Keratinocyte (primary cell): ENCODE data around the gene ADAMTS10. TPM values are rescaled to one million over a fixed set of nuclear protein-coding genes. Genes with fewer than 3 reads are reported as not detected.

ENCODE experiments used
- DNase-seq: peaks from one replicate; pipeline ENCODE4 v3.0.0-alpha.2; 2011; ENCODE audit warnings: low read depth, missing footprints, low spot score
- FAIRE-seq: peaks from 2 replicates; lab custom pipeline; 2011; peaks lifted over from hg19 to GRCh38; lab: Jason Lieb, UNC
- H2AFZ ChIP-seq: 2 replicates; pipeline ENCODE4 v1.6.0; 2012; ENCODE audit warnings: low read length, control low read depth, inconsistent platforms; ENCODE audit not compliant: control insufficient read depth
- H3K27ac ChIP-seq: 2 replicates; pipeline ENCODE4 v1.5.1; 2011; ENCODE audit warnings: low read length; ENCODE audit not compliant: control insufficient read depth, insufficient read depth
- H3K27me3 ChIP-seq: 3 replicates; pipeline ENCODE4 v1.6.0; 2011; ENCODE audit warnings: low read length; ENCODE audit not compliant: control insufficient read depth, insufficient read depth; ENCODE audit errors: extremely low read depth
- H3K36me3 ChIP-seq, 2 experiments: 2 replicates in 1 of 2; 3 replicates in 1 of 2; pipeline ENCODE4 v1.5.1; 2011; ENCODE audit warnings: low read length in 2 of 2, mild to moderate bottlenecking in 1 of 2; ENCODE audit not compliant: control insufficient read depth in 2 of 2, insufficient read depth in 2 of 2; ENCODE audit errors: extremely low read depth in 1 of 2
- H3K4me1 ChIP-seq: 3 replicates; pipeline ENCODE4 v1.5.1; 2011; ENCODE audit warnings: low read length; ENCODE audit not compliant: control insufficient read depth, insufficient read depth; ENCODE audit errors: extremely low read depth
- H3K4me2 ChIP-seq: 3 replicates; pipeline ENCODE4 v1.6.0; 2011; ENCODE audit warnings: low read depth, low read length; ENCODE audit not compliant: control insufficient read depth, insufficient read depth; ENCODE audit errors: extremely low read depth
- H3K4me3 ChIP-seq, 3 experiments: fragments of 200-600 bp in 1 of 3; sonication (generic) in 1 of 3; 2 replicates in 2 of 3; 3 replicates in 1 of 3; pipeline ENCODE4 v1.5.1; 2011 to 2016; ENCODE audit warnings: low read length in 3 of 3, mild to moderate bottlenecking in 3 of 3, control low read depth in 2 of 3, inconsistent platforms in 1 of 3, low read depth in 1 of 3, mixed read lengths in 1 of 3, mixed run types in 1 of 3, moderate library complexity in 1 of 3; ENCODE audit not compliant: control insufficient read depth in 2 of 3, insufficient read depth in 2 of 3; ENCODE audit errors: extremely low read depth in 1 of 3
- H3K79me2 ChIP-seq: 2 replicates; pipeline ENCODE4 v1.6.0; 2012; ENCODE audit warnings: low read length; ENCODE audit not compliant: control insufficient read depth, insufficient read depth
- H3K9ac ChIP-seq: 3 replicates; pipeline ENCODE4 v1.6.0; 2011; ENCODE audit warnings: low read length; ENCODE audit not compliant: control insufficient read depth, insufficient read depth; ENCODE audit errors: extremely low read depth
- H3K9me1 ChIP-seq: 3 replicates; pipeline ENCODE4 v1.6.0; 2011; ENCODE audit warnings: low read length; ENCODE audit not compliant: control insufficient read depth, insufficient read depth; ENCODE audit errors: extremely low read depth
- H3K9me3 ChIP-seq: 2 replicates; pipeline ENCODE4 v1.5.1; 2012; ENCODE audit warnings: low read depth, low read length; ENCODE audit not compliant: control insufficient read depth
- H4K20me1 ChIP-seq: 3 replicates; pipeline ENCODE4 v1.6.0; 2011; ENCODE audit warnings: low read length; ENCODE audit not compliant: control insufficient read depth, insufficient read depth; ENCODE audit errors: extremely low read depth
- EZH2 ChIP-seq: IDR thresholded peaks from one replicate; pipeline ENCODE4 v1.6.1; 2012; ENCODE audit warnings: inconsistent platforms, mild to moderate bottlenecking, low read length, moderate library complexity
- dilution Hi-C: fragments of 300-500 bp; cut with MboI; formaldehyde crosslinking; loops from one replicate; pipeline ENCODE4 v1.7.0; 2020; ENCODE audit warnings: low sequenced_read_pairs; ENCODE audit not compliant: extremely low pct_ligation_motif_present
- polyA plus RNA-seq, 5 experiments: library from polyadenylated mRNA; depleted of rRNA in 3 of 5; stranded (reverse) in 3 of 5; stranded (forward) in 1 of 5; unstranded in 1 of 5; fragments of >200 nt; gene quantifications; 1 replicate in 1 of 5; 2 replicates in 3 of 5; 3 replicates in 1 of 5; pipeline versions ENCODE4 v1.2.1 to v1.2.3, GENCODE V29; 2011 to 2012; ENCODE audit warnings: missing spikeins in 2 of 5, low read depth in 1 of 5, low replicate concordance in 1 of 5
- TF ChIP-seq, protein P1 (sequence below), 3 experiments: IDR thresholded peaks in 1 of 3; conservative IDR thresholded peaks in 1 of 3; optimal IDR thresholded peaks in 1 of 3; 2 replicates in 2 of 3; 3 replicates in 1 of 3; pipeline versions ENCODE3 to v1.5.1; 2011; ENCODE audit warnings: low read length in 3 of 3, mild to moderate bottlenecking in 3 of 3, moderate library complexity in 2 of 3, control low read depth in 1 of 3, inconsistent platforms in 1 of 3; ENCODE audit not compliant: insufficient read depth in 2 of 3; ENCODE audit errors: extremely low read depth in 1 of 3

The ADAMTS10 gene
- polyA plus RNA-seq, 1 donor (not counting 4 experiments of a cell fraction or from before 2014, with no cell fraction given), result not detected

GRCh38 chr19:8531470-8531869 is 79.0 kb downstream of the ADAMTS10 start:
- no peak overlapping the region for H2AFZ ChIP-seq
- no peaks in the 10 kb centered on the region for H3K9me1 ChIP-seq
- no peaks in the 10 kb centered on the region for H3K27me3 ChIP-seq
- no peak overlapping the region for H3K4me2 ChIP-seq
- FAIRE-seq (no peak), DNase-seq (no peak)
- TF ChIP-seq, protein P1, sequence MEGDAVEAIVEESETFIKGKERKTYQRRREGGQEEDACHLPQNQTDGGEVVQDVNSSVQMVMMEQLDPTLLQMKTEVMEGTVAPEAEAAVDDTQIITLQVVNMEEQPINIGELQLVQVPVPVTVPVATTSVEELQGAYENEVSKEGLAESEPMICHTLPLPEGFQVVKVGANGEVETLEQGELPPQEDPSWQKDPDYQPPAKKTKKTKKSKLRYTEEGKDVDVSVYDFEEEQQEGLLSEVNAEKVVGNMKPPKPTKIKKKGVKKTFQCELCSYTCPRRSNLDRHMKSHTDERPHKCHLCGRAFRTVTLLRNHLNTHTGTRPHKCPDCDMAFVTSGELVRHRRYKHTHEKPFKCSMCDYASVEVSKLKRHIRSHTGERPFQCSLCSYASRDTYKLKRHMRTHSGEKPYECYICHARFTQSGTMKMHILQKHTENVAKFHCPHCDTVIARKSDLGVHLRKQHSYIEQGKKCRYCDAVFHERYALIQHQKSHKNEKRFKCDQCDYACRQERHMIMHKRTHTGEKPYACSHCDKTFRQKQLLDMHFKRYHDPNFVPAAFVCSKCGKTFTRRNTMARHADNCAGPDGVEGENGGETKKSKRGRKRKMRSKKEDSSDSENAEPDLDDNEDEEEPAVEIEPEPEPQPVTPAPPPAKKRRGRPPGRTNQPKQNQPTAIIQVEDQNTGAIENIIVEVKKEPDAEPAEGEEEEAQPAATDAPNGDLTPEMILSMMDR (optimal IDR thresholded peaks at IDR 0.05 in 1 of 3, IDR thresholded peaks at IDR 0.05 in 1 of 3, conservative IDR thresholded peaks at IDR 0.05 in 1 of 3; ENCODE audit: extremely low read depth in 1 of 3, insufficient read depth in 2 of 3, low read length in 3 of 3), result no peak
- TF ChIP-seq EZH2, result no peak
- no peaks in the 10 kb centered on the region for H3K9me3 ChIP-seq
- dilution Hi-C loops, result no loop called here
- peaks cover 6% of the 10 kb centered on the region for H3K4me1 ChIP-seq
- H3K4me3 ChIP-seq, result no peak overlapping the region
- H4K20me1 ChIP-seq, result no peaks in the 10 kb centered on the region
- no peaks in the 10 kb centered on the region for H3K36me3 ChIP-seq
- H3K27ac ChIP-seq, result no peak overlapping the region
- H3K79me2 ChIP-seq, result no peaks in the 10 kb centered on the region
- no peak overlapping the region for H3K9ac ChIP-seq

Other genes starting within 250 kb of the ADAMTS10 start
- 102 to 143 TPM (median 112 TPM) in 3 replicates for gene ANGPTL4, start 246.6 kb downstream of the ADAMTS10 start, polyA plus RNA-seq
- gene RAB11B, start 220.4 kb downstream of the ADAMTS10 start, polyA plus RNA-seq, result 14.3 to 40.8 TPM (median 17.0 TPM) in 3 replicates
- 13.7 to 24.4 TPM (median 20.5 TPM) in 3 replicates for gene MARCHF2, start 197.4 kb downstream of the ADAMTS10 start, polyA plus RNA-seq
- gene HNRNPM, start 165.7 kb downstream of the ADAMTS10 start, polyA plus RNA-seq, result 45.7 to 126 TPM (median 110 TPM) in 3 replicates
- not detected in 3 replicates for gene PRAM1, start 108.1 kb downstream of the ADAMTS10 start, polyA plus RNA-seq
- 1.9 to 6.0 TPM (median 2.5 TPM) in 3 replicates for gene ZNF414, start 96.5 kb downstream of the ADAMTS10 start, polyA plus RNA-seq
- gene MYO1F, start 33.3 kb downstream of the ADAMTS10 start, polyA plus RNA-seq, result 0.08 to 0.14 TPM (median 0.08 TPM) in 3 replicates
- not detected in 3 replicates for gene NFILZ, start 19.9 kb upstream of the ADAMTS10 start, polyA plus RNA-seq
- gene ACTL9, start 88.1 kb upstream of the ADAMTS10 start, polyA plus RNA-seq, result not detected in 3 replicates
- gene OR2Z1, start 110.9 kb upstream of the ADAMTS10 start, polyA plus RNA-seq, result not detected in 3 replicates
- gene ZNF558, start 221.6 kb upstream of the ADAMTS10 start, polyA plus RNA-seq, result 12.2 to 19.7 TPM (median 17.1 TPM) in 3 replicates
- not detected in 3 replicates for gene MBD3L1, start 221.7 kb upstream of the ADAMTS10 start, polyA plus RNA-seq